ENCODE measurements around the gene DOCK10.

The DOCK10 gene

GRCh38 chr2:224816816-224817215 lies 225.5 kb downstream of the DOCK10 start:
- DNase-seq, result no peak

- no peak for DNase-seq
Observed at GRCh38 chr2:224813578-224813977, 228.7 kb downstream of the DOCK10 start.

GRCh38 chr2:224807153-224807964 lies 234.9 kb downstream of the DOCK10 start:
- no peak for DNase-seq

DNA sequence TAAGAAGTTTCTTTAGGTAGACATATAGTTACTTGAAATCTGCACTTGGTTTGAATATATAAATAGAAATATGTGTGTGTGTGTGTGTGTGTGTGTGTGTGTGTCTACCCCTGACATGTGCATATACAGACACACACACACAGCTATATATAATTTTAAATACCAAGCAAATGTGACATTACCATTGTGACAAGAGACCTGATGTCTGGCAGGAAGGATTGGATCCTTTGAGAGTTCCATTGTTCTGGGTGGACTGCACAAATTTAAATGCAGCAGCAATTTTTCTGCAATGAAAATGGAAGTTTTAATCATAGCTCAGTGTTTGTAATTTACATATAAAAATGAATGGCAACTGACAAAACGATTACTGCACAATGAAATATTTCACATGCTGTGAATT lies 238.3 kb downstream of the DOCK10 start:
- no peak for DNase-seq

DNA sequence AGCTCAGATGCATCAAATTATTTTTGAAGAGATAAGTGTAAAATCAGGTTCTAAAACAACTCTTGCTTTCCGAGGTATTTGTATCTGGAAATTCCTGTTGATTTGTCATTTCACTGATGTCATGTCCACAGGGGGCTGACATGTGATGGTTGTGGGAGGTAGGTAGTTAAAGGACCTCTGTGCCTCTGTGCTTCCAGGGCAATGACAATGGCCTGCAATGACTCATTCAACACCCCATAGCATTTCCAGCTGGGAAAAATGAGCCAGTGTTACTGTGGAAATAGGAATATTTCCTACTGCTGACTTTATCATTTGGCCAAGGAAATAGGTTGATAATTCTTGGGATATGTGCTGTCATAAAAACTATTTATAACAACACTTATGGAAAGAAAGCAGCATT lies 239.9 kb downstream of the DOCK10 start:
- no peak for DNase-seq

- DNase-seq, result no peak
Observed at GRCh38 chr2:224801360-224801759, 240.9 kb downstream of the DOCK10 start.

GRCh38 chr2:224799691-224800090 lies 242.6 kb downstream of the DOCK10 start:
- DNase-seq, result no peak

- no peak for DNase-seq
Observed at GRCh38 chr2:224798180-224798579, 244.1 kb downstream of the DOCK10 start.

GRCh38 chr2:224796695-224797305 lies 245.5 kb downstream of the DOCK10 start:
- DNase-seq, result no peak

GRCh38 chr2:224793946-224794345 lies 248.3 kb downstream of the DOCK10 start:
- no peak for DNase-seq

DNA sequence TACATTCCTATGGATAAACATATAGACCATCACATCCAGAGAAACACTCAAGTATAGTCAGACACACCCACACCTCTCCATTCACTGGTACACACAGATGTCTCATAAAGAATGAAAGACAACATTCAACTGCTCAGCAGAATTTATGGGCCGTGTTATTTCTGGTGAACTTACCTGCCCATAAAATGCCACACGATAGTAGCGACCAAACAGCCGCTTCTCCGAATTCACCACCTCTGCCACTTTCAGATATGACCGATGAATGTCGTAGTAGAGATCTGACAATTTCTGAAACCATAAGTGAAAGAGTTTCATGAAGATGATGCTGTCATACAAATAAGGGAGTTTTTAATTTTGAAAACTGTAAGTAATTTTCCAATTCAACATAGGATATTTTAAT lies 255.4 kb downstream of the DOCK10 start:
- no peak for DNase-seq

GRCh38 chr2:224781400-224781799 lies 260.9 kb downstream of the DOCK10 start:
- DNase-seq, result no peak

GRCh38 chr2:224780823-224781222 lies 261.4 kb downstream of the DOCK10 start:
- DNase-seq, result no peak

- DNase-seq, result no peak
Observed at GRCh38 chr2:224780106-224780505, 262.2 kb downstream of the DOCK10 start.

DNA sequence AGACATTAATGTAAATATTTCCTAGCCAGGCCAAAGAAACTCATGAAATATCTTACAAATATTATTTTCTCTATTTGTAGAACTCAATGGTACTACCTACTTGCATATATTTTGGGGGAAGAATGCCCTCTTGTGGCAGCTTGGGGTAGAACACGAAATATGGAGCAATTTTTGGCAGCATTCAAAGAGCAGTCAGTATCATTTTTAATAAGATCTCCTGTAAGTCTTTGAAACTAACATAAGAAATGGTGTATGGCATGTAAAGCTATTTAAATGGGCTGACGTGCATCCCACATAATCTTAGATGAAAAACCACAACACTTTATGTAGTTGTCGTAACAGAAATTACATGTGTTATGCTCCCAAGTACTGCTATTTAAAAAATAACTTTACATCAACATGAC lies 263.8 kb downstream of the DOCK10 start:
- peak; percentile 56 to 68 for DNase-seq

DNA sequence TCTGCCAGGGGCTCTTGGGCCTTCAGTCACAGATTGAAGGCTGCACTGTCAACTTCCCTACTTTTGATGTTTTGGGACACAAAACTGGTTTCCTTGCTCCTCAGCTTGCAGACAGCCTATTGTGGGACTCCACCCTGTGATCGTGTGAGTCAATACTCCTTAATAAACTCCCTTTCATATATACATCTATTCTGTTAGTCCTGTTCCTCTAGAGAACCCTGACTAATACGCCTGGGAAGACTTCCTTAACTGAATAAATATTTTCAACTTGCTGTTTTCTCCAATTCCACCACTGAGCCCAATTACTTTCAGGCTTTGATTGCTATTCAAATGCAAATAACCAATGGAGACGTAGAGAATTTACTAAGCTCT lies 264.7 kb downstream of the DOCK10 start:
- DNase-seq, result no peak

- no peak for DNase-seq
Observed at GRCh38 chr2:224776795-224777558, 265.3 kb downstream of the DOCK10 start.

DNA sequence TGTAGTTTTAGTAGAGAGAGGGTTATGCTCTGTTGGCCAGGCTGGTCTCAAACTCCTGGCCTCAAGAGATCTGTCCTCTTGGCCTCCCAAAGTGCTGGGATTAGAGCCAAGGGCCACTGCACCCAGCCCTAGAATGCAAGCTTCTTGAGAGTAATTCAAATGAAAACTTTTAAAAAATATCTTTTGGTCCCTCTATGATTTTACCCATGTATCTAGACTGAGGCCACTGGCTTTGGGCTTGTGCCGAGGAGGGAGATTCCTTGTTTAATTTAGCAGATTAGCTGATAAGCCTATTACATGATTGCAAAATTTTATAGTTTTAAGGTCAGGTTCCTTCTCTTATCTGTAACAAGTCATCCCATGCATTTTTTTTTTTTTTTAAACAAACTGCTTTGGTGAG lies 266.6 kb downstream of the DOCK10 start:
- no peak for DNase-seq

GRCh38 chr2:224774735-224775134 lies 267.5 kb downstream of the DOCK10 start:
- no peak for DNase-seq

DNA sequence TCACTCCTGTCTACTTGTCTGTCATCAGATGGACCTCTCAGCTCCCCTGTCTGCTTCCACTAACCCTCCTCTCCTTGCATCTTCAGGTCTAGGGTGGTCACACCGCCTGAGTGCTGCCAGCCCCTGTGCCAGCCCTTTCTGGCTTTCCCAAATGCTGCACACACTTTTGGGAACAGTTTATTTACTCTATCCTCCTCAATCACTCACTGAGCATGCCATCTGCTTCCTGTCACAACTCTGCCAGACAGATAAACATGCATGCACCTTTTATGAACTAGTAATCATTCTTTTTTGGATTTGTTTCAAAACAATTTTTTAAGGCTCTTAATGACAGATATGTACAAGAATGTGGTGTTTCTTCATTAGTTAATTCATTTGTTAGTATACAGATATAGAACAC lies 269.8 kb downstream of the DOCK10 start:
- DNase-seq, result no peak

GRCh38 chr2:224769489-224769888 lies 272.8 kb downstream of the DOCK10 start:
- DNase-seq, result no peak

DNA sequence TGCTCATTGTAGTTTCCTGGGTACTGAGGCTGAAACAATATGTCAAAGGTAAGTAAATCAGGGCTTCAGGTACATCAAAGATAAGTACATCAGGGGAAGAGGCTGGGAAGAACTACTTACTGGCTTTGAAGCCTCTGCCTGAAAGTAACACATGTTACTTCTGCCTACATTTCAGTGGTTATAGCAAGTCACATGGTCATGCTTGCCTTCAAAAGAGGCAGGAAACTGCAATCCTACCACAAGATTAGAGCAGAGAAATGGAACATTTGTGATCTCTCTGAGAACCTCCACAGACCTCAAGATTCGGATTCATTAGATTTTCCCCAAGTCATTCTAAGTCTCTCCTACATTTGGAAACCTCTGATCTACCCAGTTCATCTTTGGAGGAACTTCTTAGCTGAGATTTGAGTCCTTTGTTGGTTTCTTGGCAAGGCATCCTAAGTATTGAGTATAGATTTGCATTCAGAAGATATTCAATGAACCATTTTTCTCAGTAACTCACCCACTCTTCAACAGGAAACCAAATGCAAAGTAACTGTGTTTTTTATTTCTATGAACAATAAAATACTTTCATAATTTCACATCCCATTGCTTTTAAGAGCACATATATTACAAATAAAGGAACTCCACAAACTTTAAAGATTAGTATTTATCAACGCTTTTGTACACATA lies 277.6 kb downstream of the DOCK10 start:
- peak in 1 of 2 donors; percentile 33 for DNase-seq

- DNase-seq, result no peak
Observed at GRCh38 chr2:224757934-224758548, 284.2 kb downstream of the DOCK10 start.
